Measurements from ENCODE around the gene ITGA2. TPM values are rescaled to one million over a fixed set of nuclear protein-coding genes. Genes with fewer than 3 reads are reported as not detected.

ITGA2 gene
- total and polyA plus RNA-seq, 2 of the 8 experiments (the other 6 are each of a cell fraction or from before 2014, with no cell fraction given): 1.4 to 7.7 TPM

DNA sequence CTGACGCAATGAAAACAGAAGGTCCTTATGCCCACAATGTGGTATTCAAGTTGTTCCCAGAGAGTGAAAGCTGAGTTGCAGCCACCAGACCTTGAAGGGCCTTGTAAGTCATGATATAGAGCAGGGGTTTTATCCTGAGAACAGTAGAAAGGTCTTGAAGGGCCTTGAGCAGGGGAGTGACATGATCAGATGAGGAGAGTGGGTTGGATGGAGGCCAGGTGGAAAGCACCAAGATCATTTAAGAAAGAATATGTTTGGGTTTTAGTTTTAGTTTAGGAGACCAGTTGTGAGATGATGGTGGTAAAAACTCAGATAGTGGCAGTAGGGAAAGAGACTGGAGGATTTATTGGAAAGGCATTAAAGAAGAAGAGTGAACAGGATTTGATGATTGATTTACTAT, 5.9 kb downstream of the ITGA2 start (continued):
- TF ChIP-seq E2F6 (IDR thresholded peaks at IDR 0.05) (no peak), CHD1 (IDR thresholded peaks at IDR 0.05; ENCODE audit: low read depth, low read length) (no peak)

All from H1 (cell line).